ENCODE measurements around the gene ALDH1A1. TPM values are rescaled to one million over a fixed set of nuclear protein-coding genes. Genes with fewer than 3 reads are reported as not detected.

The ALDH1A1 gene
- total and polyA plus RNA-seq, 2 of the 8 experiments (the other 6 are each of a cell fraction or from before 2014, with no cell fraction given) = 0.50 to 0.82 TPM

- no peak overlapping the region for H3K27ac ChIP-seq (ENCODE audit: low read depth, low read length)
These were observed 2.9 kb downstream of the ALDH1A1 start for GRCh38 chr9:72949918-72950325.

More at GRCh38 chr9:72949918-72950325, 2.9 kb downstream of the ALDH1A1 start:
- no peak overlapping the region for H3K9ac ChIP-seq (replicated peaks in 1 of 4; ENCODE audit: extremely low read depth in 1 of 4, low read depth in 3 of 4, low read length in 3 of 4)
- no peaks in the 10 kb centered on the region for H3K79me2 ChIP-seq (ENCODE audit: control insufficient read depth in 1 of 2, insufficient read depth in 2 of 2, low read length in 2 of 2)
- no peak overlapping the region for H3K4me2 ChIP-seq (ENCODE audit: insufficient read depth in 1 of 2, low read depth in 2 of 2, low read length in 2 of 2)
- H3K9me3 ChIP-seq (ENCODE audit: insufficient read depth in 2 of 2, low read depth in 1 of 2, low read length in 1 of 2) = no peaks in the 10 kb centered on the region
- no peak overlapping the region for H3K14ac ChIP-seq (ENCODE audit: insufficient read length)
- ChIA-PET CTCF (ENCODE audit: partially characterized antibody) (interaction anchor here (0.6 to 7.2 kb wide), 5 partner anchors 10 to 1793 kb away, joined by 3 to 32 read pairs (median 3); no protein-coding TSS in a partner anchor), POLR2A (ENCODE audit: partially characterized antibody) (no interaction called here)
- no peak overlapping the region for H3K18ac ChIP-seq (ENCODE audit: extremely low read depth, low read length)
- no peak overlapping the region for H2AK5ac ChIP-seq (ENCODE audit: low read depth, low read length)
- no peak overlapping the region for H2BK12ac ChIP-seq (ENCODE audit: low read depth, low read length)
- H2BK5ac ChIP-seq (ENCODE audit: low read depth, low read length) = no peak overlapping the region
- no peak overlapping the region for H3K23ac ChIP-seq (ENCODE audit: insufficient read length)
- FAIRE-seq (no peak), DNase-seq (ENCODE audit: low read depth in 1 of 2, low spot score in 2 of 2) (no peak)
- 87% methylated on average over 7 of the region's 7 CpGs; no CpG with 5 or more reads in 1 of the 2 experiments for WGBS, 2 experiments (ENCODE audit: extremely low coverage in 1 of 2, insufficient coverage in 1 of 2, insufficient read length in 1 of 2, insufficient replicate concordance in 2 of 2, low coverage in 1 of 2, low lambda C conversion rate in 2 of 2, missing lambda C conversion rate in 1 of 2)
- no peak overlapping the region for H4K5ac ChIP-seq (ENCODE audit: insufficient read length, low read depth, low read length)
- peaks cover 0 to 3% (median 0%) of the 10 kb centered on the region in 4 experiments; a peak in 1 of 7 replicates for H3K4me1 ChIP-seq (replicated peaks in 1 of 4; ENCODE audit: control insufficient read depth in 3 of 4, insufficient read depth in 4 of 4, low read length in 3 of 4)
- H4K8ac ChIP-seq (ENCODE audit: extremely low read depth, insufficient read depth, low read length) = no peak overlapping the region
- no peak overlapping the region for H2BK120ac ChIP-seq (replicated peaks; ENCODE audit: low read depth, low read length)
- H3K4ac ChIP-seq (replicated peaks; ENCODE audit: insufficient read length, low read depth, low read length) = no peak overlapping the region
- H2AFZ ChIP-seq (ENCODE audit: low read length) = no peak overlapping the region
- H4K91ac ChIP-seq (replicated peaks; ENCODE audit: insufficient read length, low read length) = no peak overlapping the region
- no peaks in the 10 kb centered on the region for H3K23me2 ChIP-seq (ENCODE audit: low read depth, low read length)
- no peak overlapping the region for H3K4me3 ChIP-seq (ENCODE audit: extremely low read depth in 1 of 4, insufficient read depth in 2 of 4, low read depth in 3 of 4, low read length in 4 of 4)
- no peak overlapping the region for H3K56ac ChIP-seq (replicated peaks; ENCODE audit: insufficient read length, low read depth, low read length)
- no peaks in the 10 kb centered on the region for H3K27me3 ChIP-seq (replicated peaks in 1 of 4; ENCODE audit: control insufficient read depth in 3 of 4, extremely low read depth in 1 of 4, insufficient read depth in 3 of 4, low read length in 3 of 4)
- H3K36me3 ChIP-seq (ENCODE audit: control insufficient read depth in 2 of 4, insufficient read depth in 4 of 4, low read length in 3 of 4) = no peaks in the 10 kb centered on the region
- H4K20me1 ChIP-seq (replicated peaks in 1 of 2; ENCODE audit: control insufficient read depth in 1 of 2, insufficient read depth in 2 of 2, low read length in 2 of 2) = no peaks in the 10 kb centered on the region
- no peak overlapping the region for H2BK20ac ChIP-seq (ENCODE audit: low read length)
- no peaks in the 10 kb centered on the region for H3K79me1 ChIP-seq (ENCODE audit: low read depth, low read length)
- no peak for TF ChIP-seq SP4 (IDR thresholded peaks at IDR 0.05; ENCODE audit: low read length)
- TF ChIP-seq POLR2AphosphoS5 (IDR thresholded peaks at IDR 0.05; ENCODE audit: low read depth, low read length) = no peak
- no peak for TF ChIP-seq BCL11A (IDR thresholded peaks at IDR 0.05; ENCODE audit: low read depth in 2 of 2, low read length in 2 of 2)
- TF ChIP-seq NANOG (IDR thresholded peaks at IDR 0.05; ENCODE audit: insufficient read depth, low read depth, low read length, poor library complexity, severe bottlenecking) = no peak
- no peak for TF ChIP-seq RAD21 (IDR thresholded peaks at IDR 0.05 in 1 of 2, conservative IDR thresholded peaks at IDR 0.05 in 1 of 2; ENCODE audit: low read depth in 2 of 2, low read length in 2 of 2)
- no peak for TF ChIP-seq JUND (IDR thresholded peaks at IDR 0.05; ENCODE audit: low read length)
- no peak for TF ChIP-seq CTCF (IDR thresholded peaks at IDR 0.05; ENCODE audit: control extremely low read depth in 1 of 3, insufficient read depth in 1 of 3, low read depth in 1 of 3, low read length in 3 of 3)
- TF ChIP-seq CHD2 (IDR thresholded peaks at IDR 0.05; ENCODE audit: low read length) = no peak
- no peak for TF ChIP-seq SAP30 (IDR thresholded peaks at IDR 0.05; ENCODE audit: insufficient read depth, insufficient replicate concordance, low read length)
- no peak overlapping the region for H2BK15ac ChIP-seq (ENCODE audit: low read length)

Data from H1 (cell line).